ENCODE measurements around the gene WBP1. TPM values are rescaled to one million over a fixed set of nuclear protein-coding genes. Genes with fewer than 3 reads are reported as not detected.
A peak's percentile ranks its signal among the peaks of the same experiment; 100 is the strongest.
"Not testable (repeated sequence)": the region's sequence is repeated elsewhere in the genome, so short reads cannot be mapped to it uniquely, and the experiment has no call there.

Gene WBP1
- total and polyA plus RNA-seq, 2 donors from 2014 or later = 83.9 to 150 TPM

GRCh38 chr2:74458938-74459363 is 713 bp downstream of the WBP1 start:
- no peak overlapping the region for H3K27ac ChIP-seq (ENCODE audit: low read depth in 2 of 2, low read length in 2 of 2)
- peaks cover 0 to 26% (median 12%) of the 10 kb centered on the region in 3 donors for H3K4me1 ChIP-seq (ENCODE audit: control insufficient read depth in 2 of 3, insufficient read depth in 2 of 3, low read depth in 1 of 3, low read length in 3 of 3)
- no peak for FAIRE-seq

GRCh38 chr2:74459503-74460118 is 1.4 kb downstream of the WBP1 start:
- H3K27me3 ChIP-seq (ENCODE audit: control insufficient read depth, insufficient read depth, low read length); H3K27ac ChIP-seq (ENCODE audit: low read depth in 2 of 2, low read length in 2 of 2); H3K9ac ChIP-seq (ENCODE audit: low read length in 3 of 3); H3K9me3 ChIP-seq (ENCODE audit: control insufficient read depth in 2 of 3, insufficient read depth in 1 of 3, low read length in 3 of 3); FAIRE-seq; H3K36me3 ChIP-seq (ENCODE audit: control insufficient read depth in 2 of 3, insufficient read depth in 3 of 3, low read length in 3 of 3); intact Hi-C loops (cut with DNase I): not testable (repeated sequence)
- DNase-seq = peak in 2 of 5 donors; percentile 46 to 57
- Histone ChIP-seq H3K4me1 (ENCODE audit: control insufficient read depth in 2 of 3, insufficient read depth in 2 of 3, low read depth in 1 of 3, low read length in 3 of 3) (peaks cover 0 to 32% (median 16%) of the 10 kb centered on the region in 3 donors), H3K4me3 (ENCODE audit: low read length in 3 of 3) (peak overlapping the region in 1 of 3 donors; percentile 97)

More at GRCh38 chr2:74458938-74459363, 713 bp downstream of the WBP1 start:
- Histone ChIP-seq H3K36me3 (ENCODE audit: control insufficient read depth in 2 of 3, insufficient read depth in 3 of 3, low read length in 3 of 3) (peaks cover 0 to 3% (median 0%) of the 10 kb centered on the region in 3 donors), H3K27me3 (ENCODE audit: control insufficient read depth, insufficient read depth, low read length) (no peaks in the 10 kb centered on the region), H3K9me3 (ENCODE audit: control insufficient read depth in 2 of 3, insufficient read depth in 1 of 3, low read length in 3 of 3) (no peaks in the 10 kb centered on the region), H3K4me3 (ENCODE audit: low read length in 3 of 3) (peak overlapping the region; percentile 79 to 97 (median 97)), H3K9ac (ENCODE audit: low read length in 3 of 3) (peak overlapping the region; percentile 56 to 94 (median 71))
- intact Hi-C loops (cut with DNase I) = no loop called here
- DNase-seq = peak in 2 of 5 donors; percentile 53 to 69
- TF ChIP-seq CTCF (IDR thresholded peaks at IDR 0.05; ENCODE audit: borderline replicate concordance, extremely low read depth, insufficient read depth) = no peak

GRCh38 chr2:74460187-74460586 is 1.9 kb downstream of the WBP1 start:
- peak in 2 of 5 donors; percentile 49 to 58 for DNase-seq
- H3K9me3 ChIP-seq (ENCODE audit: control insufficient read depth in 2 of 3, insufficient read depth in 1 of 3, low read length in 3 of 3); H3K4me3 ChIP-seq (ENCODE audit: low read length in 3 of 3); intact Hi-C loops (cut with DNase I); H3K9ac ChIP-seq (ENCODE audit: low read length in 3 of 3); H3K27ac ChIP-seq (ENCODE audit: low read depth in 2 of 2, low read length in 2 of 2); H3K36me3 ChIP-seq (ENCODE audit: control insufficient read depth in 2 of 3, insufficient read depth in 3 of 3, low read length in 3 of 3); H3K27me3 ChIP-seq (ENCODE audit: control insufficient read depth, insufficient read depth, low read length); FAIRE-seq: not testable (repeated sequence)
- peaks cover 0 to 32% (median 16%) of the 10 kb centered on the region in 3 donors for H3K4me1 ChIP-seq (ENCODE audit: control insufficient read depth in 2 of 3, insufficient read depth in 2 of 3, low read depth in 1 of 3, low read length in 3 of 3)

- H3K4me1 ChIP-seq (ENCODE audit: control insufficient read depth in 2 of 3, insufficient read depth in 2 of 3, low read depth in 1 of 3, low read length in 3 of 3) = peaks cover 0 to 21% (median 13%) of the 10 kb centered on the region in 3 donors
- FAIRE-seq (no peak), DNase-seq (peak in 1 of 5 donors; percentile 52)
These were observed 3.2 kb downstream of the WBP1 start for GRCh38 chr2:74461187-74462053.

More at GRCh38 chr2:74461187-74462053, 3.2 kb downstream of the WBP1 start:
- intact Hi-C loops (cut with DNase I) = no loop called here
- Histone ChIP-seq H3K4me3 (ENCODE audit: low read length in 3 of 3) (no peak overlapping the region), H3K36me3 (ENCODE audit: control insufficient read depth in 2 of 3, insufficient read depth in 3 of 3, low read length in 3 of 3) (peaks cover 0 to 3% (median 0%) of the 10 kb centered on the region in 3 donors), H3K9me3 (ENCODE audit: control insufficient read depth in 2 of 3, insufficient read depth in 1 of 3, low read length in 3 of 3) (no peaks in the 10 kb centered on the region), H3K27ac (ENCODE audit: low read depth in 2 of 2, low read length in 2 of 2) (no peak overlapping the region), H3K27me3 (ENCODE audit: control insufficient read depth, insufficient read depth, low read length) (no peaks in the 10 kb centered on the region), H3K9ac (ENCODE audit: low read length in 3 of 3) (no peak overlapping the region)
- peak; percentile 11 for TF ChIP-seq CTCF (IDR thresholded peaks at IDR 0.05; ENCODE audit: borderline replicate concordance, extremely low read depth, insufficient read depth)

Data from kidney (tissue), 14 donors.